ENCODE measurements around the gene RAB13. TPM values are rescaled to one million over a fixed set of nuclear protein-coding genes. Genes with fewer than 3 reads are reported as not detected.

The RAB13 gene
- total RNA-seq, 1 donor from 2014 or later: 145 TPM

GRCh38 chr1:153945131-153945794 lies 40.9 kb downstream of the RAB13 start:
- Histone ChIP-seq H3K9ac (ENCODE audit: low read length) (peak overlapping the region; percentile 85), H3K4me2 (ENCODE audit: low read length) (peak overlapping the region; percentile 96), H2AFZ (ENCODE audit: low read depth, low read length) (peak overlapping the region; percentile 67), H3K27me3 (ENCODE audit: insufficient read depth, low read length) (no peaks in the 10 kb centered on the region), H4K20me1 (ENCODE audit: insufficient read depth, low read length) (peaks cover 3% of the 10 kb centered on the region), H3K36me3 (ENCODE audit: insufficient read depth, low read length) (peaks cover 3% of the 10 kb centered on the region), H3K9me3 (ENCODE audit: insufficient read depth, low read depth, low read length) (no peaks in the 10 kb centered on the region), H3K79me2 (ENCODE audit: insufficient read depth, low read length) (peaks cover 26% of the 10 kb centered on the region), H3K27ac (ENCODE audit: low read depth, low read length) (peak overlapping the region; percentile 47), H3K4me3 (ENCODE audit: insufficient read depth, low read depth, low read length) (peak overlapping the region; percentile 78), H3K4me1 (ENCODE audit: insufficient read depth, low read length) (peaks cover 9% of the 10 kb centered on the region)
- peak overlapping the region; percentile 90 for H3K4me3 Mint-ChIP-seq (ENCODE audit: unreplicated experiment)
- H3K36me3 Mint-ChIP-seq (ENCODE audit: low read depth, unreplicated experiment): peaks cover 11% of the 10 kb centered on the region
- TF ChIP-seq CTCF (IDR thresholded peaks at IDR 0.05; ENCODE audit: insufficient read depth, low read depth, low read length): no peak
- no peak for TF ChIP-seq EZH2 (IDR thresholded peaks at IDR 0.05; ENCODE audit: insufficient read depth, low read length)
- H3K9me3 Mint-ChIP-seq (ENCODE audit: unreplicated experiment): no peaks in the 10 kb centered on the region
- DNase-seq (ENCODE audit: low read depth) (peak; percentile 53), FAIRE-seq (no peak)
- H3K4me1 Mint-ChIP-seq (ENCODE audit: low read depth, unreplicated experiment): peaks cover 6% of the 10 kb centered on the region
- no peaks in the 10 kb centered on the region for H3K27me3 Mint-ChIP-seq (ENCODE audit: low read depth, unreplicated experiment)
- peak overlapping the region; percentile 58 for H3K27ac Mint-ChIP-seq (ENCODE audit: unreplicated experiment)

- no peak for DNase-seq (ENCODE audit: low read depth)
- Histone ChIP-seq H3K4me3 (ENCODE audit: insufficient read depth, low read depth, low read length) (no peak overlapping the region), H3K27ac (ENCODE audit: low read depth, low read length) (no peak overlapping the region), H3K4me1 (ENCODE audit: insufficient read depth, low read length) (peaks cover 9% of the 10 kb centered on the region), H3K36me3 (ENCODE audit: insufficient read depth, low read length) (peaks cover 6% of the 10 kb centered on the region), H4K20me1 (ENCODE audit: insufficient read depth, low read length) (no peaks in the 10 kb centered on the region), H2AFZ (ENCODE audit: low read depth, low read length) (no peak overlapping the region), H3K9me3 (ENCODE audit: insufficient read depth, low read depth, low read length) (no peaks in the 10 kb centered on the region), H3K9ac (ENCODE audit: low read length) (peak overlapping the region; percentile 85), H3K79me2 (ENCODE audit: insufficient read depth, low read length) (peaks cover 26% of the 10 kb centered on the region), H3K4me2 (ENCODE audit: low read length) (peak overlapping the region; percentile 96), H3K27me3 (ENCODE audit: insufficient read depth, low read length) (no peaks in the 10 kb centered on the region)
- Mint-ChIP-seq H3K27ac (ENCODE audit: unreplicated experiment) (peak overlapping the region; percentile 58), H3K4me1 (ENCODE audit: low read depth, unreplicated experiment) (peaks cover 6% of the 10 kb centered on the region), H3K27me3 (ENCODE audit: low read depth, unreplicated experiment) (no peaks in the 10 kb centered on the region), H3K9me3 (ENCODE audit: unreplicated experiment) (no peaks in the 10 kb centered on the region), H3K4me3 (ENCODE audit: unreplicated experiment) (peak overlapping the region; percentile 90), H3K36me3 (ENCODE audit: low read depth, unreplicated experiment) (peaks cover 10% of the 10 kb centered on the region)
- TF ChIP-seq CTCF (IDR thresholded peaks at IDR 0.05; ENCODE audit: insufficient read depth, low read depth, low read length): no peak
- TF ChIP-seq EZH2 (IDR thresholded peaks at IDR 0.05; ENCODE audit: insufficient read depth, low read length): no peak
- no peak for FAIRE-seq
These were observed 41.4 kb downstream of the RAB13 start for GRCh38 chr1:153944827-153945117.
